ENCODE measurements around the gene RETREG3.

Gene RETREG3

GRCh38 chr17:42531455-42532354 lies 77.5 kb downstream of the RETREG3 start:
- peak; percentile 34 for DNase-seq (ENCODE audit: low read depth)

GRCh38 chr17:42530952-42531454 lies 78.2 kb downstream of the RETREG3 start:
- no peak for DNase-seq (ENCODE audit: low read depth)
